SK-N-SH treated with all-trans-retinoic acid at 6 μM for 48 hours (cell line): ENCODE data around the gene TOM1.

Experiments
- ATAC-seq: fragments of 200-7000 bp; cut with Tn5 transposase; 3 replicates; pipeline ENCODE4 v1.9.1; 2020; ENCODE audit warnings: mild to moderate bottlenecking, moderate library complexity
- ARNTL ChIP-seq: fragments of 450-650 bp; formaldehyde crosslinking; IDR thresholded peaks from 2 replicates; pipeline ENCODE4 v1.5.0; 2020; ENCODE audit warnings: low read depth, mild to moderate bottlenecking, moderate library complexity, borderline replicate concordance
- BACH2 ChIP-seq: fragments of 250-450 bp; sonication (Bioruptor Pico); IDR thresholded peaks from 2 replicates; pipeline ENCODE4 v1.9.0; 2021; ENCODE audit warnings: mild to moderate bottlenecking, borderline replicate concordance
- CSDC2 ChIP-seq: fragments of 250-450 bp; sonication (Bioruptor Pico); IDR thresholded peaks from 2 replicates; pipeline ENCODE4 v1.5.0; 2020; ENCODE audit warnings: mild to moderate bottlenecking, moderate library complexity
- ESRRG ChIP-seq: fragments of 250-450 bp; sonication (Bioruptor Pico); IDR thresholded peaks from 2 replicates; pipeline ENCODE4 v1.6.1; 2021; ENCODE audit warnings: mild to moderate bottlenecking
- GLIS3 ChIP-seq: fragments of 250-450 bp; sonication (Bioruptor Pico); IDR thresholded peaks from 2 replicates; pipeline ENCODE4 v1.5.0; 2020; ENCODE audit warnings: mild to moderate bottlenecking, moderate library complexity
- ISL1 ChIP-seq: fragments of 250-450 bp; sonication (Bioruptor Pico); IDR thresholded peaks from 2 replicates; pipeline ENCODE4 v2.1.2; 2022; ENCODE audit warnings: mild to moderate bottlenecking, moderate library complexity
- OSR1 ChIP-seq: fragments of 250-450 bp; sonication (Bioruptor Pico); IDR thresholded peaks from 2 replicates; pipeline ENCODE4 v1.8.0; 2022; ENCODE audit warnings: moderate library complexity, mild to moderate bottlenecking, inconsistent platforms
- PPARA ChIP-seq: fragments of 250-450 bp; sonication (Bioruptor Pico); IDR thresholded peaks from 2 replicates; pipeline ENCODE4 v1.5.0; 2020; ENCODE audit warnings: mild to moderate bottlenecking, borderline replicate concordance
- RARB ChIP-seq: fragments of 250-450 bp; sonication (Bioruptor Pico); IDR thresholded peaks from 2 replicates; pipeline ENCODE4 v1.8.0; 2021; ENCODE audit warnings: mild to moderate bottlenecking, moderate library complexity
- SNAI2 ChIP-seq: fragments of 250-450 bp; sonication (Bioruptor Pico); IDR thresholded peaks from 2 replicates; pipeline ENCODE4 v1.5.0; 2020; ENCODE audit warnings: mild to moderate bottlenecking, moderate library complexity
- TCF4 ChIP-seq: fragments of 250-450 bp; sonication (Bioruptor Pico); IDR thresholded peaks from 2 replicates; pipeline ENCODE4 v1.8.0; 2021; ENCODE audit warnings: mild to moderate bottlenecking, moderate library complexity, borderline replicate concordance
- TOX ChIP-seq: fragments of 250-450 bp; sonication (Bioruptor Pico); IDR thresholded peaks from 2 replicates; pipeline ENCODE4 v1.8.0; 2021; ENCODE audit warnings: mild to moderate bottlenecking, moderate library complexity, borderline replicate concordance
- ZFP3 ChIP-seq: fragments of 250-450 bp; sonication (Bioruptor Pico); IDR thresholded peaks from 2 replicates; pipeline ENCODE4 v1.5.0; 2020; ENCODE audit warnings: mild to moderate bottlenecking, moderate library complexity
- ZFP30 ChIP-seq: fragments of 450-650 bp; formaldehyde crosslinking; IDR thresholded peaks from 2 replicates; pipeline ENCODE4 v1.5.0; 2022; ENCODE audit warnings: mild to moderate bottlenecking, moderate library complexity
- ZNF70 ChIP-seq: fragments of 450-650 bp; formaldehyde crosslinking; IDR thresholded peaks from 2 replicates; pipeline ENCODE4 v1.5.0; 2020; ENCODE audit warnings: mild to moderate bottlenecking, moderate library complexity
- ZNF8 ChIP-seq: fragments of 450-650 bp; formaldehyde crosslinking; IDR thresholded peaks from 2 replicates; pipeline ENCODE4 v1.5.0; 2020; ENCODE audit warnings: mild to moderate bottlenecking, moderate library complexity
- TF ChIP-seq, protein P1 (sequence below): fragments of 250-450 bp; sonication (Bioruptor Pico); IDR thresholded peaks from 2 replicates; pipeline ENCODE4 v1.5.1; 2020; ENCODE audit warnings: low read depth, mild to moderate bottlenecking, moderate library complexity
- TF ChIP-seq, protein P2 (sequence below): fragments of 250-450 bp; sonication (Bioruptor Pico); IDR thresholded peaks from 2 replicates; pipeline ENCODE4 v1.8.0; 2021; ENCODE audit warnings: low read depth, mild to moderate bottlenecking, moderate library complexity, borderline replicate concordance
- TF ChIP-seq, protein P3 (sequence below): fragments of 250-450 bp; sonication (Bioruptor Pico); IDR thresholded peaks from 2 replicates; pipeline ENCODE4 v1.5.1; 2021; ENCODE audit warnings: mild to moderate bottlenecking, moderate library complexity
- TF ChIP-seq, protein P4 (sequence below): fragments of 250-450 bp; sonication (Bioruptor Pico); IDR thresholded peaks from 2 replicates; pipeline ENCODE4 v1.8.0; 2020; ENCODE audit warnings: mild to moderate bottlenecking, moderate library complexity, borderline replicate concordance
- TF ChIP-seq, protein P5 (sequence below): fragments of 250-450 bp; sonication (Bioruptor Pico); IDR thresholded peaks from 2 replicates; pipeline ENCODE4 v1.5.0; 2020; ENCODE audit warnings: mild to moderate bottlenecking, moderate library complexity

The TOM1 gene

DNA sequence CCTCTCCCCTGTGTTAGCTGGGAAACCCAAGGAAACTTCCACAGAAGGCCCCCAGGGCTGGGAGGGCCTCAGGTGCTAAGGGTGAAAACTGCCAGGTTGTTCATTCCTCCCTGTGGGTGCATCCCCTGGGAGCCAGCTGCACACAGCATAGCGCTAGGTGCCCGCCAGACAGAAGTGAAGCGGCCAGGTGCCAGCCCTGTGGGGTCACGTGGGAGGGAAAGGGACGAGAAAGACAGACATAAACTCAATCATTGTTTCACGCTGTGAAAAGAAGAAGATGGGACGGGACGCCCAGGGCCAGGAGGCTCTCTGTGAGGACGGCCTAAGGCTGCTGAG is 49.6 kb downstream of the TOM1 start (continued):
- TF ChIP-seq TOX (CRISPR knock-in tag) (no peak), ZFP30 (no peak)
- TF ChIP-seq, protein P1, sequence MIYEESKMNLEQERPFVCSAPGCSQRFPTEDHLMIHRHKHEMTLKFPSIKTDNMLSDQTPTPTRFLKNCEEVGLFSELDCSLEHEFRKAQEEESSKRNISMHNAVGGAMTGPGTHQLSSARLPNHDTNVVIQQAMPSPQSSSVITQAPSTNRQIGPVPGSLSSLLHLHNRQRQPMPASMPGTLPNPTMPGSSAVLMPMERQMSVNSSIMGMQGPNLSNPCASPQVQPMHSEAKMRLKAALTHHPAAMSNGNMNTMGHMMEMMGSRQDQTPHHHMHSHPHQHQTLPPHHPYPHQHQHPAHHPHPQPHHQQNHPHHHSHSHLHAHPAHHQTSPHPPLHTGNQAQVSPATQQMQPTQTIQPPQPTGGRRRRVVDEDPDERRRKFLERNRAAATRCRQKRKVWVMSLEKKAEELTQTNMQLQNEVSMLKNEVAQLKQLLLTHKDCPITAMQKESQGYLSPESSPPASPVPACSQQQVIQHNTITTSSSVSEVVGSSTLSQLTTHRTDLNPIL (CRISPR knock-in tag) = no peak

DNA sequence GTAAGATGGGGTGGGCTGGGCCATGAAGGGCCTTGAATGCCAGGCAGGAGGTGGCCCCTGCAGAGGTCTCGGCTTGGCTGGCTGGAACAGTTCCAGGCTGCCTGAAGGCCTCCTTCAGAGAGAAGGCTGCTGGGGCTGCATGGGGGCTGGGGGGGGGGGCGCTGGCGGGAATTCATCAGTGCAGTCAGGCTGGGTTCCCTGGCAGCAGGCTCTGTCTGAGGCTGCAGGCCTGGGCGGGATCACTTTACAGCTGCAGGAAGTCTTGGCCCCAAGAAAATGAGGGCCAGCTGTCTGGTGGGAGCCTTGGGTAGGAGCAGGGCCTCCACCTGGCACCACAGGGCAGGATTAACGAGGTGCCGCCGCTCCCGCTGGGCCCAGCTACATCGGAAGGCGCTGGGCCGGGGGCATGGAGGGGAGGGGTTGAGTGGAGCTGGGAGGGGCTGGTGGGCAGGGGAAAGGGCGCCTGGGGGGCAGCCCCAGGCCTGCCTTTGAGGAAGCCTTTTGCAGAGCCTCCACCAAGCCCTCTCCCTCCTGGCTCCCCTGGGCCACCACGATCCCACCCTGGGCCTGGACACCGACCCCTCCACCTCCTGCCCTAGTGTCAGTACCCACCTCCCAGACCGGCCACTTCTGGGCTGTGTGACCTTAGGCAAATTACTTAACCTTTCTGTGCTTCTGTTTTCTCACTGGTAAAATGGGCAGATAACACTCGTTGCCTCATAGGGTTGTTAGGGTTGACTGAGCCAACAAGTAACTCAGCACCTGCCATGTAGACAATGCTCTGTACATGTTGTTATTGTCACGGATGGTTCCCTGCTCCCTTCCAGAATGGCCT is 50.2 kb downstream of the TOM1 start:
- TF ChIP-seq ZNF8 = no peak
- TF ChIP-seq, protein P1 (CRISPR knock-in tag) = no peak
- TF ChIP-seq GLIS3 (CRISPR knock-in tag) = no peak
- TF ChIP-seq, protein P2, sequence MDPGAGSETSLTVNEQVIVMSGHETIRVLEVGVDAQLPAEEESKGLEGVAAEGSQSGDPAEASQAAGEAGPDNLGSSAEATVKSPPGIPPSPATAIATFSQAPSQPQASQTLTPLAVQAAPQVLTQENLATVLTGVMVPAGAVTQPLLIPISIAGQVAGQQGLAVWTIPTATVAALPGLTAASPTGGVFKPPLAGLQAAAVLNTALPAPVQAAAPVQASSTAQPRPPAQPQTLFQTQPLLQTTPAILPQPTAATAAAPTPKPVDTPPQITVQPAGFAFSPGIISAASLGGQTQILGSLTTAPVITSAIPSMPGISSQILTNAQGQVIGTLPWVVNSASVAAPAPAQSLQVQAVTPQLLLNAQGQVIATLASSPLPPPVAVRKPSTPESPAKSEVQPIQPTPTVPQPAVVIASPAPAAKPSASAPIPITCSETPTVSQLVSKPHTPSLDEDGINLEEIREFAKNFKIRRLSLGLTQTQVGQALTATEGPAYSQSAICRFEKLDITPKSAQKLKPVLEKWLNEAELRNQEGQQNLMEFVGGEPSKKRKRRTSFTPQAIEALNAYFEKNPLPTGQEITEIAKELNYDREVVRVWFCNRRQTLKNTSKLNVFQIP (CRISPR knock-in tag) = no peak
- TF ChIP-seq ZFP3 (CRISPR knock-in tag) = no peak
- no peak for TF ChIP-seq RARB
- TF ChIP-seq, protein P3, sequence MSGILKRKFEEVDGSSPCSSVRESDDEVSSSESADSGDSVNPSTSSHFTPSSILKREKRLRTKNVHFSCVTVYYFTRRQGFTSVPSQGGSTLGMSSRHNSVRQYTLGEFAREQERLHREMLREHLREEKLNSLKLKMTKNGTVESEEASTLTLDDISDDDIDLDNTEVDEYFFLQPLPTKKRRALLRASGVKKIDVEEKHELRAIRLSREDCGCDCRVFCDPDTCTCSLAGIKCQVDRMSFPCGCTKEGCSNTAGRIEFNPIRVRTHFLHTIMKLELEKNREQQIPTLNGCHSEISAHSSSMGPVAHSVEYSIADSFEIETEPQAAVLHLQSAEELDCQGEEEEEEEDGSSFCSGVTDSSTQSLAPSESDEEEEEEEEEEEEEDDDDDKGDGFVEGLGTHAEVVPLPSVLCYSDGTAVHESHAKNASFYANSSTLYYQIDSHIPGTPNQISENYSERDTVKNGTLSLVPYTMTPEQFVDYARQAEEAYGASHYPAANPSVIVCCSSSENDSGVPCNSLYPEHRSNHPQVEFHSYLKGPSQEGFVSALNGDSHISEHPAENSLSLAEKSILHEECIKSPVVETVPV (CRISPR knock-in tag) = no peak
- no peak for TF ChIP-seq BACH2 (CRISPR knock-in tag)
- TF ChIP-seq OSR1 (CRISPR knock-in tag) = no peak
- TF ChIP-seq TOX (CRISPR knock-in tag) = no peak
- no peak for TF ChIP-seq TCF4 (CRISPR knock-in tag)
- TF ChIP-seq ISL1 (CRISPR knock-in tag) = no peak
- TF ChIP-seq ZFP30 = no peak
- no peak for TF ChIP-seq SNAI2 (CRISPR knock-in tag)
- no peak for TF ChIP-seq PPARA (CRISPR knock-in tag)
- TF ChIP-seq ESRRG (CRISPR knock-in tag) = no peak
- no peak for TF ChIP-seq ARNTL
- no peak for TF ChIP-seq ZNF70 (CRISPR knock-in tag)
- TF ChIP-seq, protein P4, sequence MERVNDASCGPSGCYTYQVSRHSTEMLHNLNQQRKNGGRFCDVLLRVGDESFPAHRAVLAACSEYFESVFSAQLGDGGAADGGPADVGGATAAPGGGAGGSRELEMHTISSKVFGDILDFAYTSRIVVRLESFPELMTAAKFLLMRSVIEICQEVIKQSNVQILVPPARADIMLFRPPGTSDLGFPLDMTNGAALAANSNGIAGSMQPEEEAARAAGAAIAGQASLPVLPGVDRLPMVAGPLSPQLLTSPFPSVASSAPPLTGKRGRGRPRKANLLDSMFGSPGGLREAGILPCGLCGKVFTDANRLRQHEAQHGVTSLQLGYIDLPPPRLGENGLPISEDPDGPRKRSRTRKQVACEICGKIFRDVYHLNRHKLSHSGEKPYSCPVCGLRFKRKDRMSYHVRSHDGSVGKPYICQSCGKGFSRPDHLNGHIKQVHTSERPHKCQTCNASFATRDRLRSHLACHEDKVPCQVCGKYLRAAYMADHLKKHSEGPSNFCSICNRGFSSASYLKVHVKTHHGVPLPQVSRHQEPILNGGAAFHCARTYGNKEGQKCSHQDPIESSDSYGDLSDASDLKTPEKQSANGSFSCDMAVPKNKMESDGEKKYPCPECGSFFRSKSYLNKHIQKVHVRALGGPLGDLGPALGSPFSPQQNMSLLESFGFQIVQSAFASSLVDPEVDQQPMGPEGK (CRISPR knock-in tag) = no peak
- no peak for TF ChIP-seq CSDC2 (CRISPR knock-in tag)
- ATAC-seq = peak; percentile 44

DNA sequence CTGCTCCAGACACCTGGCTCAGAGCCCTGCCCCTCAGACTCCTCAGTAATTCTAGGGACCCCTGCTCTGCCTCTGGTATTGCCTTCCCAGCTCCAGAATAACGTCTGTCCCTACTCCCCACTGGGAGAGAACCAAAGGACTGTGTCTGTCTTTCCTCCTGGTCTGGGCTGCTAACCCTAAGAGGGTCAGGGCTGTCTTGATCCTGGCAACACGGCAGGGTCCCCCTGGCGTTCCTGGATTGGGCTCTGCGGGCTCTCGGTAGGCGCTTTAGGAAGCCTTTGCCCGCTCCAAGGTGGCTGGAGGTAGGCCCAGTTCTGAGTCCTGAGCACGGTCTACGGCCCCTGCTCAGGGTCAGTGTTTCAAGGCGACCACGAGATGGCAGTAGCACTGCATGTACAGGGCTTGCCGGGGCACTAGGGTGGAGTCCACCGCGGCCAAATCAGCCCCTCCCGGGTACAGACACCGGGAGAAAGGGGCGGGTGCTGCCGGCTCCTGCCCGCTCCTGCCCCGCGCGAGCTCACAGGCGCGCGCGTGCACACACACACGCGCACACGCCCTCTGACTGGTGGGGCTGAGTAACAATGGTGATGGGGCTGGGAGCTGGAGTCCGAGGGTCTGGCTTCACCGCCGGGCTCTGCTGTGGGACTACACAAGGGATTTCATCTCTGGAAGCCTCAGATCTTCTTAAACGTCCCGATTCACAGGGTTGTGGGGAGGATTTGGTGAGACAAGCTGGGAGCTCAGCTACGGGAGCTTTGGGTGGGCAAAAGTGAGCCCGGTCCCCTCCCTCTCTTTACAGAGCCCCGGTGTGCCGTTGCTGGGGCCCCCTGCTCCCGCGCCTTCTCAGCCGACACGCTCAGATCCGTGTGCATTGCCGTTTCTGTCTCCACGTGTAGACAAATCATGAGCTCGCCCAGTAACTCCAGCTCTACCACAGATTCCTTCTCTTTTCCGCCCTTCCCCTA is 51.1 kb downstream of the TOM1 start:
- no peak for TF ChIP-seq PPARA (CRISPR knock-in tag)
- TF ChIP-seq ZNF8 = no peak
- TF ChIP-seq ZFP3 (CRISPR knock-in tag) = no peak
- TF ChIP-seq, protein P5, sequence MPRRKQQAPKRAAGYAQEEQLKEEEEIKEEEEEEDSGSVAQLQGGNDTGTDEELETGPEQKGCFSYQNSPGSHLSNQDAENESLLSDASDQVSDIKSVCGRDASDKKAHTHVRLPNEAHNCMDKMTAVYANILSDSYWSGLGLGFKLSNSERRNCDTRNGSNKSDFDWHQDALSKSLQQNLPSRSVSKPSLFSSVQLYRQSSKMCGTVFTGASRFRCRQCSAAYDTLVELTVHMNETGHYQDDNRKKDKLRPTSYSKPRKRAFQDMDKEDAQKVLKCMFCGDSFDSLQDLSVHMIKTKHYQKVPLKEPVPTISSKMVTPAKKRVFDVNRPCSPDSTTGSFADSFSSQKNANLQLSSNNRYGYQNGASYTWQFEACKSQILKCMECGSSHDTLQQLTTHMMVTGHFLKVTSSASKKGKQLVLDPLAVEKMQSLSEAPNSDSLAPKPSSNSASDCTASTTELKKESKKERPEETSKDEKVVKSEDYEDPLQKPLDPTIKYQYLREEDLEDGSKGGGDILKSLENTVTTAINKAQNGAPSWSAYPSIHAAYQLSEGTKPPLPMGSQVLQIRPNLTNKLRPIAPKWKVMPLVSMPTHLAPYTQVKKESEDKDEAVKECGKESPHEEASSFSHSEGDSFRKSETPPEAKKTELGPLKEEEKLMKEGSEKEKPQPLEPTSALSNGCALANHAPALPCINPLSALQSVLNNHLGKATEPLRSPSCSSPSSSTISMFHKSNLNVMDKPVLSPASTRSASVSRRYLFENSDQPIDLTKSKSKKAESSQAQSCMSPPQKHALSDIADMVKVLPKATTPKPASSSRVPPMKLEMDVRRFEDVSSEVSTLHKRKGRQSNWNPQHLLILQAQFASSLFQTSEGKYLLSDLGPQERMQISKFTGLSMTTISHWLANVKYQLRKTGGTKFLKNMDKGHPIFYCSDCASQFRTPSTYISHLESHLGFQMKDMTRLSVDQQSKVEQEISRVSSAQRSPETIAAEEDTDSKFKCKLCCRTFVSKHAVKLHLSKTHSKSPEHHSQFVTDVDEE = no peak
- no peak for TF ChIP-seq TCF4 (CRISPR knock-in tag)
- ATAC-seq = peak; percentile 96
